Sigmoid colon (tissue), 4 donors: ENCODE measurements around the gene NPHP4.

Experiments
- EP300 ChIP-seq, 4 donors: sonication (generic); formaldehyde crosslinking; IDR thresholded peaks; one replicate each; pipeline ENCODE4 v1.6.1; 2017; ENCODE audit warnings: antibody characterized with exemption in 4 of 4
- POLR2A ChIP-seq, 2 donors: fragments of 450-650 bp; IDR thresholded peaks; one replicate each; pipeline ENCODE4 v1.6.1; 2016; ENCODE audit warnings: antibody characterized with exemption in 2 of 2, mild to moderate bottlenecking in 2 of 2, moderate library complexity in 2 of 2
- TF ChIP-seq, protein P1 (sequence below), 4 experiments: fragments of 450-650 bp in 3 of 4; fragments of 200-600 bp in 1 of 4; IDR thresholded peaks; one replicate each; pipeline ENCODE4 v1.5.1; 2016 to 2019; ENCODE audit warnings: antibody characterized with exemption in 4 of 4, mild to moderate bottlenecking in 3 of 4, moderate library complexity in 2 of 4

DNA sequence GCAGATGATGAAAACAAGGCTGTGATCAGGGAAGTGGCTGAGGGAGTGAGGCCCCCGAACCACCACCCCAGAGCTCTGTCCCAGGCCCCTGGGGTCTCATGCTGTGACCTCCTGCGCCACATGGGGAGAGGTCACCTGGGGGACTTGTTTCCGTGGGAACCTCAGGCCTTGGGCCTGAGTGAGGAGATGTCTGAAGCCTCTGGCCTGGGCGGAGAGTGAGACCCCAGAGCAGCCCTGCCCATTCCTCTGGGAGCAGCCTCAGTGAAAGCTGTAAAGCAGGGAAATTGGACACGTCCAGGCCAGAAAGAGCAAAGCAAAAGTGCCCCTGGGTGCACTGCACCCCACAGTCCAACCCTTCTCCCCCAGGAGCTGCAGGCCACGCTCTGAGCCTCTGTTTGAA is 16.5 kb upstream of the NPHP4 start:
- TF ChIP-seq, protein P1, sequence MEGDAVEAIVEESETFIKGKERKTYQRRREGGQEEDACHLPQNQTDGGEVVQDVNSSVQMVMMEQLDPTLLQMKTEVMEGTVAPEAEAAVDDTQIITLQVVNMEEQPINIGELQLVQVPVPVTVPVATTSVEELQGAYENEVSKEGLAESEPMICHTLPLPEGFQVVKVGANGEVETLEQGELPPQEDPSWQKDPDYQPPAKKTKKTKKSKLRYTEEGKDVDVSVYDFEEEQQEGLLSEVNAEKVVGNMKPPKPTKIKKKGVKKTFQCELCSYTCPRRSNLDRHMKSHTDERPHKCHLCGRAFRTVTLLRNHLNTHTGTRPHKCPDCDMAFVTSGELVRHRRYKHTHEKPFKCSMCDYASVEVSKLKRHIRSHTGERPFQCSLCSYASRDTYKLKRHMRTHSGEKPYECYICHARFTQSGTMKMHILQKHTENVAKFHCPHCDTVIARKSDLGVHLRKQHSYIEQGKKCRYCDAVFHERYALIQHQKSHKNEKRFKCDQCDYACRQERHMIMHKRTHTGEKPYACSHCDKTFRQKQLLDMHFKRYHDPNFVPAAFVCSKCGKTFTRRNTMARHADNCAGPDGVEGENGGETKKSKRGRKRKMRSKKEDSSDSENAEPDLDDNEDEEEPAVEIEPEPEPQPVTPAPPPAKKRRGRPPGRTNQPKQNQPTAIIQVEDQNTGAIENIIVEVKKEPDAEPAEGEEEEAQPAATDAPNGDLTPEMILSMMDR (IDR thresholded peaks at IDR 0.05), result no peak
- TF ChIP-seq POLR2A (IDR thresholded peaks at IDR 0.05), result no peak
- TF ChIP-seq EP300 (IDR thresholded peaks at IDR 0.05), result no peak
